PC-3 (cell line): ENCODE measurements around the gene KCTD11. TPM values are rescaled to one million over a fixed set of nuclear protein-coding genes. Genes with fewer than 3 reads are reported as not detected.

ENCODE experiments used
- ATAC-seq: fragments of 200-7000 bp; cut with Tn5 transposase; 2 replicates; pipeline ENCODE4 v1.9.1; 2020; ENCODE audit warnings: mild to moderate bottlenecking, moderate library complexity
- BruUV-seq: library from RNA; stranded (reverse); fragments of 400-500 nt; replicated peaks from 2 replicates; lab custom pipeline; 2021; lab: Mats Ljungman, UMichigan
- CTCF ChIA-PET: fragments of 300-600 bp; sonication (Branson Sonifier 250); formaldehyde crosslinking; loops from one replicate; lab custom pipeline; 2022; ENCODE audit warnings: antibody characterized with exemption; lab: Charles Lee
- POLR2A ChIA-PET: fragments of 300-600 bp; sonication (Branson Sonifier 250); formaldehyde crosslinking; loops from one replicate; lab custom pipeline; 2022; ENCODE audit warnings: antibody characterized with exemption; ENCODE audit not compliant: unreplicated experiment; lab: Charles Lee
- DNase-seq: peaks from one replicate; pipeline ENCODE4 v3.0.0-alpha.2; 2015
- H2AFZ ChIP-seq: fragments of 300-600 bp; sonication (generic); 2 replicates; pipeline ENCODE4 v1.6.0; 2016; ENCODE audit warnings: antibody characterized with exemption, low read length
- H3F3A ChIP-seq: fragments of 300-600 bp; sonication (generic); one replicate; pipeline ENCODE4 v1.6.0; 2017; ENCODE audit warnings: antibody characterized with exemption, low read length, control low read depth, mild to moderate bottlenecking; ENCODE audit not compliant: unreplicated experiment
- H3K27ac ChIP-seq: fragments of 300-600 bp; sonication (generic); 2 replicates; pipeline ENCODE4 v1.5.1; 2016; ENCODE audit warnings: mild to moderate bottlenecking, low read length
- H3K27me3 ChIP-seq: fragments of 300-600 bp; sonication (generic); 2 replicates; pipeline ENCODE4 v1.6.1; 2016; ENCODE audit warnings: low read length, mixed read lengths
- H3K36me3 ChIP-seq: fragments of 300-600 bp; sonication (generic); 2 replicates; pipeline ENCODE4 v1.6.1; 2016; ENCODE audit warnings: low read depth, mixed run types, low read length, mixed read lengths
- H3K4me1 ChIP-seq: fragments of 300-600 bp; sonication (generic); 2 replicates; pipeline ENCODE4 v1.5.1; 2016; ENCODE audit warnings: low read length; ENCODE audit not compliant: insufficient read depth
- H3K4me2 ChIP-seq: fragments of 300-600 bp; sonication (generic); 2 replicates; pipeline ENCODE4 v1.6.0; 2016; ENCODE audit warnings: low read length
- H3K4me3 ChIP-seq: fragments of 300-600 bp; sonication (generic); 2 replicates; pipeline ENCODE4 v1.5.1; 2016; ENCODE audit warnings: mild to moderate bottlenecking, low read length, mixed read lengths
- H3K79me2 ChIP-seq: fragments of 300-600 bp; sonication (generic); 2 replicates; pipeline ENCODE4 v1.6.1; 2017; ENCODE audit warnings: low read length, mixed read lengths
- H3K9ac ChIP-seq: fragments of 300-600 bp; sonication (generic); 2 replicates; pipeline ENCODE4 v1.6.0; 2016; ENCODE audit warnings: mild to moderate bottlenecking, low read length
- H3K9me2 ChIP-seq: fragments of 300-600 bp; sonication (generic); replicated peaks from 2 replicates; pipeline ENCODE4 v1.6.1; 2016; ENCODE audit warnings: mixed run types, low read length, mixed read lengths
- H3K9me3 ChIP-seq: fragments of 300-600 bp; sonication (generic); 2 replicates; pipeline ENCODE4 v1.6.1; 2016; ENCODE audit warnings: low read length, mixed read lengths
- H4K20me1 ChIP-seq: fragments of 300-600 bp; sonication (generic); 2 replicates; pipeline ENCODE4 v1.6.1; 2016; ENCODE audit warnings: low read length, mixed read lengths
- EZH2 ChIP-seq: fragments of 300-600 bp; sonication (generic); IDR thresholded peaks from one replicate; pipeline ENCODE4 v1.6.1; 2017; ENCODE audit warnings: antibody characterized with exemption, mild to moderate bottlenecking, low read length; ENCODE audit not compliant: unreplicated experiment
- EZH2phosphoT487 ChIP-seq: fragments of 300-600 bp; sonication (generic); IDR thresholded peaks from 2 replicates; pipeline ENCODE4 v1.6.1; 2018; ENCODE audit warnings: mild to moderate bottlenecking, antibody characterized with exemption, low read length, borderline replicate concordance
- intact Hi-C: fragments of 100-400 bp; cut with micrococcal nuclease; formaldehyde crosslinking; loops from 2 replicates; pipeline ENCODE4 v1.9.0; 2023
- total RNA-seq: library from RNA; depleted of rRNA; stranded (reverse); fragments of >200 nt; gene quantifications from 2 replicates; pipeline ENCODE4 v1.2.3, GENCODE V29; 2014
- TF ChIP-seq, protein P1 (sequence below): fragments of 300-600 bp; sonication (generic); conservative IDR thresholded peaks from 2 replicates; pipeline ENCODE4 v1.5.1; 2017; ENCODE audit warnings: antibody characterized with exemption, low read depth, mild to moderate bottlenecking, low read length

Gene KCTD11
- total RNA-seq, 1 experiment from 2014 or later = 7.0 TPM

DNA sequence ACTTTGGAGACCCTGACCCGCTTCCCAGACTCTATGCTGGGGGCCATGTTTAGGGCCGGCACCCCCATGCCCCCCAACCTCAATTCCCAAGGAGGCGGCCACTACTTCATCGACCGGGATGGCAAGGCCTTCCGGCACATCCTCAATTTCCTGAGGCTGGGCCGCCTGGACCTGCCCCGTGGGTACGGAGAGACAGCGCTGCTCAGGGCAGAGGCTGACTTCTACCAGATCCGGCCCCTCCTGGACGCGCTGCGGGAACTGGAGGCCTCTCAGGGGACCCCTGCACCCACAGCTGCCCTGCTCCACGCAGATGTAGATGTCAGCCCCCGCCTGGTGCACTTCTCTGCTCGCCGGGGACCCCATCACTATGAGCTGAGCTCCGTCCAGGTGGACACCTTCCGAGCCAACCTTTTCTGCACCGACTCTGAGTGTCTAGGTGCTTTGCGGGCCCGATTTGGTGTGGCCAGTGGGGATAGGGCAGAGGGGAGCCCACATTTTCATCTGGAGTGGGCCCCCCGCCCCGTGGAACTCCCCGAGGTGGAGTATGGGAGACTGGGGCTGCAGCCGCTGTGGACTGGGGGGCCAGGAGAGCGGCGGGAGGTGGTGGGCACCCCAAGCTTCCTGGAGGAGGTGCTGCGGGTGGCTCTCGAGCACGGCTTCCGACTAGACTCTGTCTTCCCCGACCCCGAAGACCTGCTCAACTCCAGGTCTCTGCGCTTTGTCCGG, 1.1 kb downstream of the KCTD11 start:
- Histone ChIP-seq H2AFZ (no peak overlapping the region), H3K36me3 (no peaks in the 10 kb centered on the region), H3K27ac (no peak overlapping the region), H3K9me2 (no peaks in the 10 kb centered on the region), H3K9me3 (no peaks in the 10 kb centered on the region), H4K20me1 (no peaks in the 10 kb centered on the region), H3K9ac (peak overlapping the region; percentile 88; the same call in 1 of the 2 replicates), H3K4me2 (peak overlapping the region; percentile 99), H3K27me3 (no peaks in the 10 kb centered on the region), H3K4me1 (peaks cover 28% of the 10 kb centered on the region), H3K4me3 (peak overlapping the region; percentile 87), H3K79me2 (peaks cover 35% of the 10 kb centered on the region), H3F3A (peaks cover 3% of the 10 kb centered on the region)
- no TSS peak for BruUV-seq
- CTCF ChIA-PET = no interaction called here
- intact Hi-C loops = loop anchor here (5.0 kb wide), 1 partner anchor 84 kb away; the partner anchor contains the start of genes FGF11 and TMEM102
- TF ChIP-seq, protein P1, sequence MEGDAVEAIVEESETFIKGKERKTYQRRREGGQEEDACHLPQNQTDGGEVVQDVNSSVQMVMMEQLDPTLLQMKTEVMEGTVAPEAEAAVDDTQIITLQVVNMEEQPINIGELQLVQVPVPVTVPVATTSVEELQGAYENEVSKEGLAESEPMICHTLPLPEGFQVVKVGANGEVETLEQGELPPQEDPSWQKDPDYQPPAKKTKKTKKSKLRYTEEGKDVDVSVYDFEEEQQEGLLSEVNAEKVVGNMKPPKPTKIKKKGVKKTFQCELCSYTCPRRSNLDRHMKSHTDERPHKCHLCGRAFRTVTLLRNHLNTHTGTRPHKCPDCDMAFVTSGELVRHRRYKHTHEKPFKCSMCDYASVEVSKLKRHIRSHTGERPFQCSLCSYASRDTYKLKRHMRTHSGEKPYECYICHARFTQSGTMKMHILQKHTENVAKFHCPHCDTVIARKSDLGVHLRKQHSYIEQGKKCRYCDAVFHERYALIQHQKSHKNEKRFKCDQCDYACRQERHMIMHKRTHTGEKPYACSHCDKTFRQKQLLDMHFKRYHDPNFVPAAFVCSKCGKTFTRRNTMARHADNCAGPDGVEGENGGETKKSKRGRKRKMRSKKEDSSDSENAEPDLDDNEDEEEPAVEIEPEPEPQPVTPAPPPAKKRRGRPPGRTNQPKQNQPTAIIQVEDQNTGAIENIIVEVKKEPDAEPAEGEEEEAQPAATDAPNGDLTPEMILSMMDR = no peak
- TF ChIP-seq EZH2phosphoT487 (no peak), EZH2 (no peak)
- POLR2A ChIA-PET = no interaction called here
- no peak for DNase-seq
- ATAC-seq = no peak

DNA sequence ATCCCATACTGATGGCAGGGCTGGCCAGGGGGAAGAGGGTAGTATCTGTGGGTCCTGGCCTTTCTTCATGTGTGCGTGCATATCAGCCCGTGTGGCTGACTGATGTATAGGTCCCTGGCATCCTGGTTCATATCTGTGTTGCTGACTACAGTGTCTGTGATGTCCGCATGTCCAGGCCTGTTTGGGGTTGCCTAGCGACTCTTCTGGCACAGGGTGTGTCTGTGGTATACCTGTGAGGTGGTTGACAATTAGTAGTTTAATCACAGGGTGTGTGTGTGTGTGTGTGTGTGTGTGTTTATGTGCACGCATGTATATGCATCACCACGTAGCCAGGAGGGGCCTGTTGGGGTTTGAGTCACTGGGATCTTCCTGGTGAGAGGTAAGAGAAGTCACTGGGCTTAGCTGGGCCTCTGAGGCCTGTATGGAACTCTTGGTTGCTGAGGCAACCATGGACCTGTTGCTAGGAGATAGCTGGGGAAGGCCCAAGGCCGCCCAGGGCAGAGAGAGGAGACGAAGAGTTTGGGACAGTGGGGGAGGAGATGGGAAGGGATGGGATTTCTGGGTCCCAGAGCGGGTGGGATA, 2.4 kb downstream of the KCTD11 start:
- Histone ChIP-seq H3K27me3 (no peaks in the 10 kb centered on the region), H3K27ac (no peak overlapping the region), H3K4me1 (peaks cover 28% of the 10 kb centered on the region), H3K9me3 (no peaks in the 10 kb centered on the region), H3K4me3 (no peak overlapping the region), H3K36me3 (no peaks in the 10 kb centered on the region), H4K20me1 (no peaks in the 10 kb centered on the region), H3F3A (peaks cover 3% of the 10 kb centered on the region), H3K9ac (no peak overlapping the region), H2AFZ (no peak overlapping the region), H3K4me2 (peak overlapping the region; percentile 99; the same call in 1 of the 2 replicates), H3K9me2 (no peaks in the 10 kb centered on the region), H3K79me2 (peaks cover 35% of the 10 kb centered on the region)
- peak; percentile 53 for DNase-seq
- no TSS peak for BruUV-seq
- intact Hi-C loops = loop anchor here (5.0 kb wide), 1 partner anchor 83 kb away; the partner anchor contains the start of genes FGF11 and TMEM102
- CTCF ChIA-PET = no interaction called here
- no peak for TF ChIP-seq EZH2phosphoT487
- no peak for TF ChIP-seq EZH2
- TF ChIP-seq, protein P1 = no peak
- no peak; the same call in 1 of the 2 replicates for ATAC-seq
- POLR2A ChIA-PET = no interaction called here
